ENCODE data around the gene PNN. TPM values are rescaled to one million over a fixed set of nuclear protein-coding genes. Genes with fewer than 3 reads are reported as not detected.
"Not testable (repeated sequence)": the region's sequence is repeated elsewhere in the genome, so short reads cannot be mapped to it uniquely, and the experiment has no call there.

PNN gene
- total RNA-seq, 1 donor from 2014 or later, result 20.4 TPM

- Histone ChIP-seq H3K4me1 (ENCODE audit: control insufficient read depth in 3 of 3, insufficient read depth in 3 of 3, low read length in 3 of 3) (peaks cover 0 to under 1% (median 0%) of the 10 kb centered on the region in 3 donors), H3K9ac (ENCODE audit: low read depth in 1 of 3, low read length in 3 of 3) (no peak overlapping the region), H3K4me3 (ENCODE audit: low read length in 3 of 3) (no peak overlapping the region), H3K36me3 (ENCODE audit: control insufficient read depth in 3 of 3, insufficient read depth in 3 of 3, low read length in 3 of 3) (no peaks in the 10 kb centered on the region), H3K27me3 (ENCODE audit: control insufficient read depth in 3 of 3, insufficient read depth in 3 of 3, low read length in 3 of 3) (no peaks in the 10 kb centered on the region), H3K9me3 (ENCODE audit: control insufficient read depth in 3 of 3, low read length in 3 of 3) (no peaks in the 10 kb centered on the region), H3K27ac (ENCODE audit: low read depth, low read length) (no peak overlapping the region)
These were observed 53.6 kb downstream of the PNN start for GRCh38 chr14:39228509-39229221.

- no peaks in the 10 kb centered on the region for H3K36me3 ChIP-seq (ENCODE audit: control insufficient read depth in 3 of 3, insufficient read depth in 3 of 3, low read length in 3 of 3)
- no peaks in the 10 kb centered on the region for H3K27me3 ChIP-seq (ENCODE audit: control insufficient read depth in 3 of 3, insufficient read depth in 3 of 3, low read length in 3 of 3)
- H3K4me1 ChIP-seq (ENCODE audit: control insufficient read depth in 3 of 3, insufficient read depth in 3 of 3, low read length in 3 of 3), result peaks cover 0 to 5% (median 3%) of the 10 kb centered on the region in 3 donors
- no peak overlapping the region for H3K27ac ChIP-seq (ENCODE audit: low read depth, low read length)
- no peaks in the 10 kb centered on the region for H3K9me3 ChIP-seq (ENCODE audit: control insufficient read depth in 3 of 3, low read length in 3 of 3)
- H3K4me3 ChIP-seq (ENCODE audit: low read length in 3 of 3), result no peak overlapping the region
- no peak overlapping the region for H3K9ac ChIP-seq (ENCODE audit: low read depth in 1 of 3, low read length in 3 of 3)
These were observed 54.1 kb downstream of the PNN start for GRCh38 chr14:39229222-39229543.

GRCh38 chr14:39229601-39230110, 54.6 kb downstream of the PNN start:
- no peaks in the 10 kb centered on the region for H3K36me3 ChIP-seq (ENCODE audit: control insufficient read depth in 3 of 3, insufficient read depth in 3 of 3, low read length in 3 of 3)
- H3K27me3 ChIP-seq (ENCODE audit: control insufficient read depth in 3 of 3, insufficient read depth in 3 of 3, low read length in 3 of 3), result no peaks in the 10 kb centered on the region
- no peaks in the 10 kb centered on the region for H3K9me3 ChIP-seq (ENCODE audit: control insufficient read depth in 3 of 3, low read length in 3 of 3)
- no peak overlapping the region for H3K27ac ChIP-seq (ENCODE audit: low read depth, low read length)
- H3K4me3 ChIP-seq (ENCODE audit: low read length in 3 of 3), result no peak overlapping the region
- peaks cover 0 to 5% (median 3%) of the 10 kb centered on the region in 3 donors for H3K4me1 ChIP-seq (ENCODE audit: control insufficient read depth in 3 of 3, insufficient read depth in 3 of 3, low read length in 3 of 3)
- H3K9ac ChIP-seq (ENCODE audit: low read depth in 1 of 3, low read length in 3 of 3), result no peak overlapping the region

- H3K4me1 ChIP-seq (ENCODE audit: control insufficient read depth in 3 of 3, insufficient read depth in 3 of 3, low read length in 3 of 3), result peaks cover 0 to 5% (median 3%) of the 10 kb centered on the region in 3 donors
- H3K27ac ChIP-seq (ENCODE audit: low read depth, low read length), result no peak overlapping the region
- no peak overlapping the region for H3K9ac ChIP-seq (ENCODE audit: low read depth in 1 of 3, low read length in 3 of 3)
- no peak overlapping the region for H3K4me3 ChIP-seq (ENCODE audit: low read length in 3 of 3)
- H3K9me3 ChIP-seq (ENCODE audit: control insufficient read depth in 3 of 3, low read length in 3 of 3), result no peaks in the 10 kb centered on the region
- H3K36me3 ChIP-seq (ENCODE audit: control insufficient read depth in 3 of 3, insufficient read depth in 3 of 3, low read length in 3 of 3), result no peaks in the 10 kb centered on the region
- H3K27me3 ChIP-seq (ENCODE audit: control insufficient read depth in 3 of 3, insufficient read depth in 3 of 3, low read length in 3 of 3), result no peaks in the 10 kb centered on the region
These were observed 55.5 kb downstream of the PNN start for GRCh38 chr14:39230416-39231035.

GRCh38 chr14:39231751-39232553, 56.9 kb downstream of the PNN start:
- not testable (repeated sequence) for H3K27ac ChIP-seq (ENCODE audit: low read depth, low read length); H3K27me3 ChIP-seq (ENCODE audit: control insufficient read depth in 3 of 3, insufficient read depth in 3 of 3, low read length in 3 of 3); H3K9ac ChIP-seq (ENCODE audit: low read depth in 1 of 3, low read length in 3 of 3); H3K36me3 ChIP-seq (ENCODE audit: control insufficient read depth in 3 of 3, insufficient read depth in 3 of 3, low read length in 3 of 3); H3K4me3 ChIP-seq (ENCODE audit: low read length in 3 of 3); H3K4me1 ChIP-seq (ENCODE audit: control insufficient read depth in 3 of 3, insufficient read depth in 3 of 3, low read length in 3 of 3); H3K9me3 ChIP-seq (ENCODE audit: control insufficient read depth in 3 of 3, low read length in 3 of 3)

Other genes starting within 250 kb of the PNN start
- 126 TPM for gene SEC23A, start 72.0 kb upstream of the PNN start, total RNA-seq
- 29.2 TPM for gene GEMIN2, start 60.9 kb upstream of the PNN start, total RNA-seq
- gene TRAPPC6B, start 4.9 kb upstream of the PNN start, total RNA-seq, result 18.3 TPM
- gene MIA2, start 58.7 kb downstream of the PNN start, total RNA-seq, result 15.7 TPM